ENCODE data around the gene TMEM9B. TPM values are rescaled to one million over a fixed set of nuclear protein-coding genes. Genes with fewer than 3 reads are reported as not detected.
"Not testable (repeated sequence)": the region's sequence is repeated elsewhere in the genome, so short reads cannot be mapped to it uniquely, and the experiment has no call there.

TMEM9B gene
- 30.0 and 35.3 TPM in 2 replicates for total RNA-seq (2022)
- percentile 76 among the genes with signal in this experiment for Bru-seq, nascent RNA
- percentile 88 among the genes with signal in this experiment for BruChase-seq, experiment 1, labeled RNA remaining after a 6-hour chase
- BruChase-seq, experiment 2, labeled RNA remaining after a 2-hour chase, result percentile 77 among the genes with signal in this experiment
- long read RNA-seq, transcript TMEM9B-205 (5 exons, 2,083 nt), result major isoform, 126 of 150 reads
- long read RNA-seq, transcript TMEM9B-202 (5 exons, 1,433 nt), result minor isoform, 9 of 150 reads
- long read RNA-seq, transcript TMEM9B-201 (4 exons, 1,659 nt), result minor isoform, 10 of 150 reads
- long read RNA-seq, partial matches to known transcripts, result 1 of 150 reads
- long read RNA-seq, other reads (novel, unspliced or antisense), result 4 of 150 reads

- H3K9me3 Mint-ChIP-seq (ENCODE audit: unreplicated experiment), result no peaks in the 10 kb centered on the region
- no peaks in the 10 kb centered on the region for H3K27me3 Mint-ChIP-seq (ENCODE audit: insufficient read depth, unreplicated experiment)
- POLR2A ChIA-PET, result interaction anchor here (0.7 to 3.0 kb wide), 36 partner anchors 8 to 1844 kb away, joined by 3 to 34 read pairs (median 4); partner anchors contain the start of genes AKIP1, CTR9, EIF4G2 and RPL27A
- peaks cover 20% of the 10 kb centered on the region for H3K4me1 Mint-ChIP-seq (ENCODE audit: insufficient read depth, unreplicated experiment)
- BruUV-seq (replicated peaks), result TSS peak; percentile 64
- H3K27ac Mint-ChIP-seq (ENCODE audit: low read depth, unreplicated experiment), result peak within 1 kb of the TSS; percentile 72
- TF ChIP-seq CTCF (IDR thresholded peaks at IDR 0.05; ENCODE audit: unreplicated experiment), result no peak
- CTCF ChIA-PET, result interaction anchor here (0.7 to 2.6 kb wide), 7 partner anchors 47 to 281 kb away, joined by 3 to 20 read pairs (median 3); no protein-coding TSS in a partner anchor
- peaks cover 10% of the 10 kb centered on the region for H3K36me3 Mint-ChIP-seq (ENCODE audit: insufficient read depth, unreplicated experiment)
- H3K4me3 Mint-ChIP-seq (ENCODE audit: unreplicated experiment), result peak within 1 kb of the TSS; percentile 85
- DNase-seq (ENCODE audit: unreplicated experiment), result peak; percentile 92
- intact Hi-C loops (cut with micrococcal nuclease), result loop anchor here (1.0 kb wide), 2 partner anchors 173 to 542 kb away; no protein-coding TSS in a partner anchor
Observed at GRCh38 chr11:8964324-8965320, at the start of gene TMEM9B. TSS of gene TMEM9B (minus strand) at chr11:8964442. CDS start at chr11:8964313, 129 bp downstream.

- no peak for TF ChIP-seq CTCF (IDR thresholded peaks at IDR 0.05; ENCODE audit: unreplicated experiment)
- Mint-ChIP-seq H3K9me3 (ENCODE audit: unreplicated experiment) (peaks cover 5% of the 10 kb centered on the region), H3K4me1 (ENCODE audit: insufficient read depth, unreplicated experiment) (no peaks in the 10 kb centered on the region), H3K36me3 (ENCODE audit: insufficient read depth, unreplicated experiment) (no peaks in the 10 kb centered on the region), H3K4me3 (ENCODE audit: unreplicated experiment) (no peak overlapping the region), H3K27me3 (ENCODE audit: insufficient read depth, unreplicated experiment) (no peaks in the 10 kb centered on the region), H3K27ac (ENCODE audit: low read depth, unreplicated experiment) (no peak overlapping the region)
- intact Hi-C loops (cut with micrococcal nuclease), result loop anchor here (10.0 kb wide), 1 partner anchor 251 kb away; the partner anchor contains the start of gene DENND5A
- POLR2A ChIA-PET, result interaction anchor here (0.6 to 1.4 kb wide), 2 partner anchors 15 to 493 kb away, joined by 4 to 5 read pairs; no protein-coding TSS in a partner anchor
- no TSS peak for BruUV-seq (replicated peaks)
- CTCF ChIA-PET, result interaction anchor here (0.5 to 9.4 kb wide), 10 partner anchors 11 to 126 kb away, joined by 3 to 201 read pairs (median 4); no protein-coding TSS in a partner anchor
- no peak for DNase-seq (ENCODE audit: unreplicated experiment)
Observed at GRCh38 chr11:9013373-9013772, 49.1 kb upstream of the TMEM9B start.

GRCh38 chr11:9009538-9009937 is 45.3 kb upstream of the TMEM9B start:
- intact Hi-C loops (cut with micrococcal nuclease); BruUV-seq (replicated peaks); H3K27ac Mint-ChIP-seq (ENCODE audit: low read depth, unreplicated experiment); POLR2A ChIA-PET; H3K4me1 Mint-ChIP-seq (ENCODE audit: insufficient read depth, unreplicated experiment); DNase-seq (ENCODE audit: unreplicated experiment); H3K9me3 Mint-ChIP-seq (ENCODE audit: unreplicated experiment); H3K4me3 Mint-ChIP-seq (ENCODE audit: unreplicated experiment); H3K36me3 Mint-ChIP-seq (ENCODE audit: insufficient read depth, unreplicated experiment); CTCF ChIA-PET: not testable (repeated sequence)
- H3K27me3 Mint-ChIP-seq (ENCODE audit: insufficient read depth, unreplicated experiment), result peaks cover 14% of the 10 kb centered on the region

- BruUV-seq (replicated peaks), result no TSS peak
- Mint-ChIP-seq H3K36me3 (ENCODE audit: insufficient read depth, unreplicated experiment) (no peaks in the 10 kb centered on the region), H3K27ac (ENCODE audit: low read depth, unreplicated experiment) (no peak overlapping the region), H3K4me1 (ENCODE audit: insufficient read depth, unreplicated experiment) (no peaks in the 10 kb centered on the region), H3K9me3 (ENCODE audit: unreplicated experiment) (peaks cover 5% of the 10 kb centered on the region), H3K27me3 (ENCODE audit: insufficient read depth, unreplicated experiment) (peaks cover 14% of the 10 kb centered on the region), H3K4me3 (ENCODE audit: unreplicated experiment) (no peak overlapping the region)
- DNase-seq (ENCODE audit: unreplicated experiment), result no peak
- CTCF ChIA-PET, result interaction anchor here (3.8 kb wide), 1 partner anchor 7 kb away, joined by 39 read pairs; no protein-coding TSS in a partner anchor
- TF ChIP-seq CTCF (IDR thresholded peaks at IDR 0.05; ENCODE audit: unreplicated experiment), result no peak
- intact Hi-C loops (cut with micrococcal nuclease), result no loop called here
- POLR2A ChIA-PET, result no interaction called here
Observed at GRCh38 chr11:9008661-9009060, 44.4 kb upstream of the TMEM9B start.

All from MCF 10A (cell line).